ENCODE data around the gene ABHD14A. TPM values are rescaled to one million over a fixed set of nuclear protein-coding genes. Genes with fewer than 3 reads are reported as not detected.

The ABHD14A gene
- total and polyA plus RNA-seq, 2 of the 13 experiments (the other 11 are each of a cell fraction or from before 2014, with no cell fraction given) = 29.5 to 46.9 TPM

DNA sequence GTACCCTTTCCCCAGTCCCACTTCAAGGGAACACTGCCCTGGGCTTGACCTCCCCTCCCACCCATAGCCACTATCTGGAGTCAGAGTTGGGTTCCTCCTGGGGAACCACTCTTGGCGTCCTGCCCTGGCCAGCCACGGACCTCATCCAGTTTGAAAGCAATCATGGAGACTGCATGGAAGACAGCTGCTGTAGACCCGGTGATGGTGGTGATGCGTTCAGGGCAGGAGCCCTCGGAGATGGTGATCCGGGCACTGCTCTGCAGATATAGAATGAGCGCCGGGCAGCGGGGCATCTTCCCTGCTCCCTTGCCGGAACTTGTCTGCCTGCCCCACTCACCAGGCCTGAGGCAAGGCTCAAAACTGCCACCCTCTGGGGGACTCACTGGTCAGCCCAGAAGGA, 14.5 kb upstream of the ABHD14A start:
- H3K4me3 ChIP-seq (replicated peaks in 1 of 3; ENCODE audit: insufficient read depth in 1 of 3, low read depth in 2 of 3, low read length in 3 of 3) = no peak overlapping the region
- peaks cover 41% of the 10 kb centered on the region for H3K4me1 ChIP-seq (ENCODE audit: insufficient read depth, low read length)
- no peaks in the 10 kb centered on the region for H3K79me2 ChIP-seq (ENCODE audit: insufficient read depth, low read length)
- no peak overlapping the region for H3K9ac ChIP-seq (ENCODE audit: insufficient read depth, low read depth, low read length)
- ChIA-PET POLR2A (no interaction called here), CTCF (ENCODE audit: low intra/inter-chr PET ratio, low total read pairs) (no interaction called here)
- no peaks in the 10 kb centered on the region for H4K20me1 ChIP-seq (ENCODE audit: insufficient read depth, low read length)
- DNase-seq (ENCODE audit: low spot score) = no peak
- no peaks in the 10 kb centered on the region for H3K27me3 ChIP-seq (ENCODE audit: control insufficient read depth in 1 of 2, insufficient read depth in 2 of 2, low read length in 2 of 2)
- H3K36me3 ChIP-seq (replicated peaks in 1 of 2; ENCODE audit: control insufficient read depth in 1 of 2, insufficient read depth in 2 of 2, low read length in 2 of 2) = peaks cover 4 to 19% of the 10 kb centered on the region in 2 experiments; a peak in 4 of 5 replicates
- no peak overlapping the region for H2AFZ ChIP-seq (ENCODE audit: low read length)
- WGBS (ENCODE audit: low lambda C conversion rate) = 100% methylated on average over 1 of the region's 10 CpGs
- in situ Hi-C loops (cut with HindIII; ENCODE audit: extremely low pct_ligation_motif_present, low pct_unique_long_range_greater_than_20kb) (no loop called here), intact Hi-C loops (cut with micrococcal nuclease; ENCODE audit: unreplicated experiment) (no loop called here)
- TF ChIP-seq ZMAT3 (CRISPR knock-in tag; conservative IDR thresholded peaks at IDR 0.05) (no peak), NAIF1 (CRISPR knock-in tag; IDR thresholded peaks at IDR 0.05; ENCODE audit: borderline replicate concordance) (no peak), ELK4 (CRISPR knock-in tag; IDR thresholded peaks at IDR 0.05; ENCODE audit: borderline replicate concordance) (no peak), ZUFSP (CRISPR knock-in tag; IDR thresholded peaks at IDR 0.05; ENCODE audit: borderline replicate concordance) (no peak), ZNF205 (CRISPR knock-in tag; IDR thresholded peaks at IDR 0.05) (no peak), MIXL1 (CRISPR knock-in tag; IDR thresholded peaks at IDR 0.05) (no peak), IKZF4 (CRISPR knock-in tag; IDR thresholded peaks at IDR 0.05; ENCODE audit: borderline replicate concordance, low read depth, not compliant biosample characterization) (no peak), DRAP1 (CRISPR knock-in tag; IDR thresholded peaks at IDR 0.05) (no peak), RORA (CRISPR knock-in tag; IDR thresholded peaks at IDR 0.05) (no peak), EEA1 (CRISPR knock-in tag; IDR thresholded peaks at IDR 0.05; ENCODE audit: borderline replicate concordance) (no peak), AGO1 (IDR thresholded peaks at IDR 0.05; ENCODE audit: low read depth, low read length, poor library complexity, severe bottlenecking) (no peak), FOSL2 (CRISPR knock-in tag; IDR thresholded peaks at IDR 0.05) (no peak), ZBTB44 (CRISPR knock-in tag; IDR thresholded peaks at IDR 0.05) (no peak)
- TF ChIP-seq, protein P1, sequence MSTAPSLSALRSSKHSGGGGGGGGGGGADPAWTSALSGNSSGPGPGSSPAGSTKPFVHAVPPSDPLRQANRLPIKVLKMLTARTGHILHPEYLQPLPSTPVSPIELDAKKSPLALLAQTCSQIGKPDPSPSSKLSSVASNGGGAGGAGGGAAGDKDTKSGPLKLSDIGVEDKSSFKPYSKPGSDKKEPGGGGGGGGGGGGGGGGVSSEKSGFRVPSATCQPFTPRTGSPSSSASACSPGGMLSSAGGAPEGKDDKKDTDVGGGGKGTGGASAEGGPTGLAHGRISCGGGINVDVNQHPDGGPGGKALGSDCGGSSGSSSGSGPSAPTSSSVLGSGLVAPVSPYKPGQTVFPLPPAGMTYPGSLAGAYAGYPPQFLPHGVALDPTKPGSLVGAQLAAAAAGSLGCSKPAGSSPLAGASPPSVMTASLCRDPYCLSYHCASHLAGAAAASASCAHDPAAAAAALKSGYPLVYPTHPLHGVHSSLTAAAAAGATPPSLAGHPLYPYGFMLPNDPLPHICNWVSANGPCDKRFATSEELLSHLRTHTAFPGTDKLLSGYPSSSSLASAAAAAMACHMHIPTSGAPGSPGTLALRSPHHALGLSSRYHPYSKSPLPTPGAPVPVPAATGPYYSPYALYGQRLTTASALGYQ (CRISPR knock-in tag; IDR thresholded peaks at IDR 0.05) = no peak
- H3K27ac ChIP-seq (ENCODE audit: extremely low read length, insufficient read depth, low read length) = no peak overlapping the region
- no peak overlapping the region for H3K4me2 ChIP-seq (ENCODE audit: low read depth, low read length)
- no peaks in the 10 kb centered on the region for H3K9me3 ChIP-seq (ENCODE audit: low read length)
- no peak for FAIRE-seq
- ATAC-seq = no peak
- BruUV-seq (replicated peaks) = no TSS peak

All from HepG2 (cell line).